OCI-M2 (cell line): Measurements from ENCODE around the gene CYB561A3.

Experiments
- DNase-seq: peaks from one replicate; lab custom pipeline; 2025; ENCODE audit not compliant: unreplicated experiment; lab: John Stamatoyannopoulos, UW

Gene CYB561A3

GRCh38 chr11:61329871-61330270 lies 31.8 kb downstream of the CYB561A3 start:
- DNase-seq: no peak

GRCh38 chr11:61328351-61328750 lies 33.3 kb downstream of the CYB561A3 start:
- no peak for DNase-seq

GRCh38 chr11:61327669-61328071 lies 34.0 kb downstream of the CYB561A3 start:
- DNase-seq: no peak

- DNase-seq: no peak
These were observed 35.9 kb downstream of the CYB561A3 start for GRCh38 chr11:61325649-61326414.

- no peak for DNase-seq
These were observed 46.4 kb downstream of the CYB561A3 start for GRCh38 chr11:61315260-61315659.

GRCh38 chr11:61310749-61311148 lies 50.9 kb downstream of the CYB561A3 start:
- DNase-seq: no peak

- no peak for DNase-seq
These were observed 51.9 kb downstream of the CYB561A3 start for GRCh38 chr11:61309739-61310138.

GRCh38 chr11:61309141-61309540 lies 52.5 kb downstream of the CYB561A3 start:
- no peak for DNase-seq

- DNase-seq: no peak
These were observed 54.3 kb downstream of the CYB561A3 start for GRCh38 chr11:61307354-61307753.

GRCh38 chr11:61306221-61306620 lies 55.5 kb downstream of the CYB561A3 start:
- no peak for DNase-seq

GRCh38 chr11:61305417-61305816 lies 56.3 kb downstream of the CYB561A3 start:
- DNase-seq: no peak

GRCh38 chr11:61303725-61304124 lies 58.0 kb downstream of the CYB561A3 start:
- no peak for DNase-seq

GRCh38 chr11:61302550-61302949 lies 59.1 kb downstream of the CYB561A3 start:
- no peak for DNase-seq
